ENCODE results near the gene CARMIL1. TPM values are rescaled to one million over a fixed set of nuclear protein-coding genes. Genes with fewer than 3 reads are reported as not detected.

The CARMIL1 gene
- total and polyA plus RNA-seq, 8 donors = 5.9 to 9.4 (median 7.8) TPM

- no peaks in the 10 kb centered on the region for H3K27me3 ChIP-seq
- no peak for DNase-seq
- no peaks in the 10 kb centered on the region for H3K4me1 ChIP-seq
- no peak for ATAC-seq
- no peak overlapping the region for H3K27ac ChIP-seq
- no peak for TF ChIP-seq CTCF (IDR thresholded peaks at IDR 0.05)
- WGBS, 2 donors = 92 to 98% methylated on average over 1 of the region's 1 CpG
- no peaks in the 10 kb centered on the region for H3K36me3 ChIP-seq
- intact Hi-C loops (cut with DNase I) = no loop called here
- no peak for FAIRE-seq
- no peaks in the 10 kb centered on the region for H3K9me3 ChIP-seq
- no peak overlapping the region for H3K4me3 ChIP-seq
Observed at GRCh38 chr6:25248123-25248522, 31.1 kb upstream of the CARMIL1 start.

- Histone ChIP-seq H3K4me3 (no peak overlapping the region), H3K9me3 (no peaks in the 10 kb centered on the region), H3K4me1 (no peaks in the 10 kb centered on the region), H3K27ac (no peak overlapping the region), H3K27me3 (no peaks in the 10 kb centered on the region), H3K36me3 (no peaks in the 10 kb centered on the region)
- intact Hi-C loops (cut with DNase I) = no loop called here
- 77 to 85% methylated on average over 1 of the region's 1 CpG for WGBS, 2 donors
- FAIRE-seq = no peak
- no peak for TF ChIP-seq CTCF (IDR thresholded peaks at IDR 0.05)
- DNase-seq = no peak
- ATAC-seq = no peak
Observed at GRCh38 chr6:25249133-25249532, 30.0 kb upstream of the CARMIL1 start.

- WGBS, 2 donors = 74 to 84% methylated on average over 5 of the region's 5 CpGs
- Histone ChIP-seq H3K27ac (no peak overlapping the region), H3K4me1 (no peaks in the 10 kb centered on the region), H3K4me3 (no peak overlapping the region), H3K36me3 (no peaks in the 10 kb centered on the region), H3K9me3 (no peaks in the 10 kb centered on the region), H3K27me3 (no peaks in the 10 kb centered on the region)
- intact Hi-C loops (cut with DNase I) = no loop called here
- FAIRE-seq (no peak), DNase-seq (no peak), ATAC-seq (peak in 1 of 4 donors; percentile 12)
- TF ChIP-seq CTCF (IDR thresholded peaks at IDR 0.05) = no peak
Observed at GRCh38 chr6:25250878-25251277, 28.3 kb upstream of the CARMIL1 start.

- DNase-seq = no peak
- Histone ChIP-seq H3K4me3 (no peak overlapping the region), H3K36me3 (no peaks in the 10 kb centered on the region), H3K4me1 (no peaks in the 10 kb centered on the region), H3K27ac (no peak overlapping the region), H3K9me3 (no peaks in the 10 kb centered on the region), H3K27me3 (no peaks in the 10 kb centered on the region)
- no peak for ATAC-seq
- no peak for FAIRE-seq
- 70 to 85% methylated on average over 2 of the region's 2 CpGs for WGBS, 2 donors
- no peak for TF ChIP-seq CTCF (IDR thresholded peaks at IDR 0.05)
- intact Hi-C loops (cut with DNase I) = no loop called here
Observed at GRCh38 chr6:25251426-25251825, 27.7 kb upstream of the CARMIL1 start.

GRCh38 chr6:25253351-25253750, 25.8 kb upstream of the CARMIL1 start:
- Histone ChIP-seq H3K36me3 (no peaks in the 10 kb centered on the region), H3K4me1 (no peaks in the 10 kb centered on the region), H3K27ac (no peak overlapping the region), H3K4me3 (no peak overlapping the region), H3K27me3 (no peaks in the 10 kb centered on the region), H3K9me3 (no peaks in the 10 kb centered on the region)
- no peak for TF ChIP-seq CTCF (IDR thresholded peaks at IDR 0.05)
- ATAC-seq (no peak), DNase-seq (no peak), FAIRE-seq (no peak)
- 57% methylated on average over 4 of the region's 4 CpGs for WGBS, 2 donors
- intact Hi-C loops (cut with DNase I) = no loop called here

Measured in pancreas (tissue), 10 donors.